Embryonic facial prominence (tissue), 1 donor: ENCODE results near the gene TRAPPC6A.
"Not testable (repeated sequence)": the region's sequence is repeated elsewhere in the genome, so short reads cannot be mapped to it uniquely, and the experiment has no call there.

Experiments used
- DNase-seq: peaks from one replicate; pipeline ENCODE4 v3.0.0-alpha.2; 2016; ENCODE audit errors: extremely low spot score

Gene TRAPPC6A

DNA sequence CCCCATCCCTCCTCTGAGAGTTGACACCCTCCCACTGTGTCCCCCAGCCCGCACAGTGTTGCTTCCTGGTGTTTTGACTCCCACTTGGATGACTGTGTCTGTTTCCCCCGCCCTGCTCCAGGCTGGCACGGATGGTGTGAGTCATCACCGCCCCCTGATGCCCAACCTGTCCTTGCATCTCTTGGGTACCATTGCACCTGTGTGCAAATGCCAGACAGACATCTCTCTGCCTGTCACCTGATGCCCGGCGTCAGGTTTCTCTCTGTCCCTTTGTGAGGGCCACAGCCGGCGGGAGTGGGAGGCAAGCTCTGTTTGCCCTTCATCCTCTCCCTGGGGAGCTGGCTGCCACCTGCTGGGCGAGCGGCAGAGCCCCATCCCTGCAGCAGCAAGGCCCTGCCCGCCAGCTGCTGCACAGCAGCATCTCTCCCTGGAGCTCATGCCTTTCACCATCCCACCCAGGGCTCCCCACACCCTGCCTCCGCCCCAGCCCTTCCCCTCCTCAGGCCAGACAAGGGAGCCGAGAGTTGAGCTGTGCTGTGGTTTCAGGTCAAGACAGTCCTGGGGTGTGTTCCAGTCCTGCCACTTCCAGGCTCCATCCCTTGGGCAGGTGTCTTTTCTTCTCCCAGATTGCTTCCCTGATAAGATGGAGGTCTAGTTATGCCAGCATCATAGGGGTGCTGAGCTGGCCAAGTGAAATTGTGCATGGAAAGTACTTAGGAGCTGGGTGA is 47.0 kb downstream of the TRAPPC6A start:
- no peak for DNase-seq

DNA sequence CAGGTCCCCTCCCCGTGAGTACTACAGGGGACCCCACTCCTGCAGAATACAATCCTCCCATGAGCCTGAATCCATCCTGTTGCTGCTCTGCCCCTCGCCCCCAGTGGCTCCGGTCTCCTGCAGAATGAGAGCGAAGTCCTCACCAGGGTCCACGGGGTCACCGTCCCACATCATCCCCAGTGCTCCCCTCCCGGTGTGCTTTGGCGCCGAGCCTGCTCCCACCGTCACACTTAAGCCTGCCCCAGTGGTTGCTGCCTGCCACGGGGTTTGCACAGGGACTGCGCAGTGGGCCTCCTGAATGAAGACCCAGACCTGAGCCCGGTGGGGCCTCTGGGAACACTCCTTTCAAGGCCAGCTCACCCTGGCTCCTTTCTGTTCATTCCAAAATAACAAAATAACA is 47.8 kb downstream of the TRAPPC6A start:
- no peak for DNase-seq

DNA sequence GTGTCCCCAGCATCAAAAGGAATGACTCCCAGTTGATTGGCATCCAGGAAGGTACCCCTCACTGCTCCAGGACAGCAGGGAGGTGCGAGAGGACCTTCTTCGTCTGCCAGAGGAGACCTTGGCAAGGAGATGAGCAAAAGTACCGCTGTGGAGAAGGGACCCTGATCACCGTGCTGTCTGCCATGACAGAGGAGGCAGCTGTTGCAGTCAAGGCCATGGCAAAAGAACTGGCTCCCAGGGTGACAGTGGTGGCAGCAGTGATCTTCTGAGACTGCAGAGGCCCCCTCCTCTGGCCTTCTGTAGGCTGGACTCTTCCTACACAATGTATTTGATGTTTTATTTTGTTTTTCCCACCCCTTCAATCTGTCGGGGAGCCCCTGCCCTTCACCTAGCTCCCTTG is 49.2 kb downstream of the TRAPPC6A start:
- no peak for DNase-seq

DNA sequence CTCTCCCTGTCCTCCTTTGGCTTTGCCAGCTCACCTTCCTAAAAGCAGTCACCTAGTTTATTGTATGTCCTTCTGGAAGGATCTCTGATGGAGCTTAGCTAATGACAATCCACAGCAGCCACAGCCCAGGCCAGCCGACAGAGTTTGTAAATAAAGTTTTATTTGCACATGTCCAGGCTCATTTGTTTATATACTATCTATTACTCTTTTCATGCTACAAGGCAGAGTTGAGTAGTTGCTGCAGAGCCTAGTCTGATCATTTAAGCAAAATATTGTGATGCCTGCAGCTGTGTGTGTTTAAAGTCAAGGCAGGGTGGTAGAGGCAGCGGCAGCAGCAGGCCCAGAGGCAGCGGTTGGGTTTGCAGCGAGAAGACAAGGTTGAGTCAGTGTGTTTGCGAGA is 49.9 kb downstream of the TRAPPC6A start:
- no peak for DNase-seq

DNA sequence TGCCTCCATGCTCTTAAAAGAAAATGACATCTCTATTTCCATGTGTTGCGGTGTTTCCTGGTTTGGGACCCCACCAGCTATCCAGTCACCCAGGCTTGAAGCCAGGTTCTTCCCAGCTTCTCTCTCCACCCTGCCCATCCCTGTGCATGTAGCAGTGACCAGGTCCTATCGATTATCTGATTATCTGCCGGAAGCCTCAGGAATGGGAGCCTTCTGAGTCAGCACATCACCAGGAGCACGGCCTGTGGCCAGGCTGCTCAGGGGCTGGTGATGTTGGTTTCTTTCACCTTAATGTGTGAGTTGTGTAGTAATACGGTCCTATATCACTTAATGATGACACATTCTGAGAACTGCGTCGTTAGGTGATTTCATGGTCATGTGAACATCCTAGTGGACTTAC is 51.4 kb downstream of the TRAPPC6A start:
- DNase-seq: no peak

DNA sequence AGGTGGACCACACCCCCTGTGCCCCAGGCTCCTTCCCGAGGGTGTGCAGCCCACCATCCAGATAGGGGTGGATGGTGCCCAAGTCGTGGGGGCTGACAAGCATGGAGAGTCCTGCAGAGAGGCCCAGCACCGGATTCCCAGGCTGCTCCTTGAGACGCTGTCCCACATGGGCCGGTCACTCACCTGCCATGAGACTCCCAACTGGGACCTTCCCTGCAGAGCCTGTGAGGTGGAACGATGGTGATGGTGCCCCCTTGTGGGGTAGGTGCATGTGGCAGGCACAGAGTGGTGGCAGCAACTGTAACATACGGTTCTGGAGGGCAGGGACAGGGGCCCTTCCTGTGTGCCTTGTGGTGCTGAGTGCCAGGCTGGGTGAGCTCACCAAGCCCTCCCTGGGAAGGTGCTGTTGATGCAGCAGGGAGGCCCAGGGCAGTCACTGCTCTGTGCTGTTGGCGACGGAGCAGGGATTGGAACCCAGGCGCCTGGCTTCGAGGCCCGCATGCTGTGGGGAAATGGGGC is 52.0 kb downstream of the TRAPPC6A start:
- DNase-seq: no peak

DNA sequence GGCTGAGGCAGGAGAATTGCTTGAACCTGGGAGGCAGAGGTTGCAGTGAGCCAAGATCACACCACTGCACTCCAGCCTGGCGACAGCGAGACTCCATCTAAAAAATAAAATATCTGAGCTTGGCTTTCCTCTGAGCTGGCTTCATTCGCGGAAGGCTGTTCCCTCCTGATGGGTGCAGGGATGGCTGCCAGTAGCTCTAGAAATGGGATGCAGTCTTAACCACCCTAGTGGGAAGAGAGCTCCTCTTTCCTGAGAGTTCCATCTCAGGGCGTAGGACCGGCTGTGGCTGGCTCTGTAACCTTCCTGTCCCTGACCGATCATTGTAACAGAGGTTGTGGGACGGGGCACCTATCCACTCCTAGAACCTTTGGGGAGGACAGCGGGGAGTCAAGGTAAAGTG is 52.7 kb downstream of the TRAPPC6A start:
- DNase-seq: no peak

DNA sequence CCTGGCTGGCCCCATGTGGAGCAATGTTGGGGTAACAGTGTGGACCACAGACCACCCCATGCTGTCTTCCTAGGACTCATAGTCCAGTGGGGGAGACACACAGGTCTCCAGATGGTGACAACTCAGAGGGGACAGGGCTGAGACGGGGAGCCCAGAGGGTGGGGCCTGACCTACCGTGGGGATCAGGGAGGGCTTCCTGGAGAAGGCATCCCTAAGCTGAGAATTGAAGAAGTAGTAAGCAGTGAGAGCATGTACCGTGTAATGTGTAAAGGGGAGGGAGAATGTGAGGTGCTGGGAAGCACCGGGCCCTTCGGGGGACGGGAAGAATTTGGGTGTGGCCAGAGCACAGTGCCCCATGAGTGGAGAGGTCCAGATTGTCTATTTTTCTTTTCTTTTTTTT is 54.0 kb downstream of the TRAPPC6A start:
- no peak for DNase-seq

DNA sequence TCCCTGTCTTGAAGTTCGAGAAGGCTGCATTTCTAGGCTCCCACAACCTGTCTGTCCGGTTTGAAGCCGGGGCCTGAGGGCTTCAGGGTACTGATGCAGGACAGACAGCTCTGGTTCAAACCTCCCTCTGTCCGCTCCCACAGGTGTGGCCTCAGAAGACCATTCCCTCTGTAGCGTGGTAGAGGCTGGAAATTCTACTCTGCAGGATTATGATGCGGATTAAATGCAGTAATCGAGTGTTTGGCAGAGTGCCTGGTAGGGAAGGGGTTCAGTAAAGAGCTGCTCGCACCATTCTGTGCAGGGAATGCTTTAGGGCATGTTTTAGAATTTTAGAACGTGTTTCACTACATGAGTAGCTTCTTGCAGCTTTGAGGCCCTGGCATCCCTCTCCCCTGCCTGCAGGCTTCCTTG is 54.6 kb downstream of the TRAPPC6A start:
- DNase-seq: peak; percentile 29

DNA sequence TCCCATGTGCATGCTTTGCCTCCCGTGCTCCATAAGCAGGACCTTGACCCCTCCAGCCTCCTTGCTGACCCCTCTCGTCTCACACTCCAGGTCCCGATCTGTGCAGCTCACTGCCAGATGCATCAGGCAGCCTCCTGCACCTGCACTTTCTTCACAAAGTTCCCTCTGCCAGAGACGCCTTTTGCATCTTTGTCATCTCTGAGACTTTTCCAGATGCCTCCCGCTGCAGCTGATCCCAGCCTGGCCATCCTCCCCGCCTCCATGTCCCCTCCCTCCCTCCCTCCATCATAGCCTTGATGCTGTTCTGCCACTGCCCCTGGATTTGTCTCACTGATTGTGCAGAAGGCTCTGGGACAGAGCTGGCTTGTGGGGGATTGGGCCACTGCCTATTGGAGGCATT is 55.2 kb downstream of the TRAPPC6A start:
- DNase-seq: no peak

DNA sequence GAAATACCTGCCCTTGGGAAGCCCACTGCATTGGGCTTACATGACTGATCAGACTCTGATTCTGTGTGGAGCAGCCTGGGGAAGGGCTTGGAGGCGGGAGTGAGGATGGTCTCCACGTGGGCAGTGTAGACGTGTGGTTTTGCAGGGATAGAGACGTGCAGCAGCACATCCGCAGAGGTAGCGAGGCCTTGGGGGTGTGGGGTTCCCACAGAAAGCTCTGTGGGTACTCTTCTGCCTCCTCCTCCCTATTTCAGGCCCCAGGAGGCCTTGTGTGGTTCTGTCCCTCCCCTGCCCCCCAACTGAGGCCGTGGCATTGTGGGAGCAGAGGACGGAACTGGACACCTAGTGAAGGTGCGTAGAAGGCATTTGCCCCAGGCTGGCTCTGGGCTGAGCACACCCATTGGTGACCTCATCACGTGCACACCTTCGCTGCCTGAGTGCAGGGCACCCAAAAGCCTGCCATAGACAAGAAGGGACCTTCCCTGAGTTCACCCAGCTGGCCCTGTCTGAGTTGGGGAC is 56.2 kb downstream of the TRAPPC6A start:
- no peak for DNase-seq

DNA sequence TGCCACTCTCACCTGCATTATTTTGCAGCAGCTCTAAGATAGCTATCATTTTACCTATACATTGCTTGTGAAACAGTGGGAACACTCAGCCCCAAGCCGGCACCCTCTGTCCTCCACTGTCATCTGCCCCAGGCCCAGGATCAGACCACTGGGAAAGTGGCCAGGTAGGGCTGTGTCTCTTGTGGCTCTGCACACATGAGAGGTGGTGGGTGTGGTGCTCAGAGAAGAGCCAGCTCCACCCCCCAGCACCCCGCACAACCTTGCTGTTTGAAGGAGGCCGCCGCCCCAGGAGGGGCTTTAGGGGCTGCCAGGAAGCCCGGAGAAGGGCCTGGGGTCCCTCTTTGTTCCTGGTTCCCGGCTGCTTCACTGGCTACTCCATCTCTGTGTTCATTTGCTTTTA is 58.5 kb downstream of the TRAPPC6A start:
- DNase-seq: no peak

DNA sequence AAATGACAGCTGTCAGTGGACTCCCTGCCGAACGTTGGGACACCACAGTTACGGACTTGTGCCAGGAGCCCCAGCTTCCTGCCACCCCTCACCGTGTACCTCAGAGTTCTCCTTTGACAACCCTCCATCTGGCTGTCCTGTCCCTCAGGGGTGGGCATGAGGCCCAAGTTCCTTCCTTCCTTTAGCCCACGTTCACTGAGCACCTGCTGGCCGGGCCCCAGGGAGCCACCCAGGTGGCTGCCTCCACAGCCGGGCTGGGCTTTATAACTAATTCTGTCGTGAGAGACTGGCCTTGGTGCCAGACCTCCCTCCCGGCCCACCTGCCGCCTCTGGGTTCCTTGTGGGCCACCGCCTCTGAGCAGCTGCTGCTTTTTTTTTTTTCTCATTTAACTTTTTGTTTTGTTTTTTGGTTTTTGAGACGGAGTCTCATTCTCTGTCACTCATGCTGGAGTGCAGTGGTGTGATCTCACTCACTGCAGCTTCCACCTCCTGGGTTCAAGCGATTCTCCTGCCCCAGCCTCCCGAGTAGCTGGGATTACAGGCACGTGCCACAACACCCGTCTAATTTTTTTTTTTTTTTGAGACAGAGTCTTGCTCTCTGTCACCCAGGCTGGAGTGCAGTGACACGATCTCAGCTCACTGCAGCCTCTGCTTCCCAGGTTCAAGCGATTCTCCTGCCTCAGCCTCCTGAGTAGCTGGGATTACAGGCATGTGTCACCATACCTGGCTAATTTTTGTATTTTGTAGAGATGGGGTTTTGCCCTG is 59.3 kb downstream of the TRAPPC6A start:
- DNase-seq: not testable (repeated sequence)

DNA sequence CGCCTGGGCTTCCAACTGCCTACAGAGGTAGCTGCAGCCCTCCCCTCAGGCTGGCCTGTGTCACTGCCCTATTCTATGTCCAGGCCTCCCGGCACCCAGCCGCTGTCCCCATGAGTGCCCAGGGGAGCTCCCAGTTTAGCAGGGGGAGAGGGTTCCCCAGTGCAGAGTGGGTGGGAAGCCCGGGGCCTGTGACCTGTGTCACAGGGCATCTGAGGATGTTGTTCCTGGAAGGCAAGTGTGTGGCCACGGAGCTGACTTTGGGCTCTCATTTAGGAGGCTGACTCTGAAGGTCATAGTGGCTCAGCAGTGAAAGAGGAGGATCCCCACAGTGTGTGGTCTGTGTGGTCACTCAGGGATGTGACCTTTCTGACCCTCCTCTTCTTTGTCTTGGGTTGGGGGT is 59.9 kb downstream of the TRAPPC6A start:
- DNase-seq: no peak

DNA sequence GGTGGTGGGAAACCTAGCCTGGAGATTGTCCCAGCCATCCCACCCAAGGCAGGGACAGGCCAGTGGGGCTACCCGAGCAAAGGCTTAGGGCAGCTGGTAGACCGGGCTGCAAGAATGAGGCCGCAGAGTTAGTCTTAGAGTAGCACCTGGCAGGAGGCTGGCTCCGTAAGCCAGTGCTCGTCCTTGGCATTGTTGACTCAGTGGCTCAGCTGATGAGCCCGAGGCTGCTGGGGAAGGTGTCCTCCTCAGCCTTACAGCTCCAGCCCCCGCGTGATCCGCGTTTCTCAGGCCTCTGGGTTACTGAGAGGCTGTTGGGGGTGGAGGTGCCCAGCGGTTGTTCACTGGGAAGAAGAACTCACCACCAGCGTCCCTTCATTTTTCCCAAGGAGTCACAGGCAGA is 60.4 kb downstream of the TRAPPC6A start:
- no peak for DNase-seq

DNA sequence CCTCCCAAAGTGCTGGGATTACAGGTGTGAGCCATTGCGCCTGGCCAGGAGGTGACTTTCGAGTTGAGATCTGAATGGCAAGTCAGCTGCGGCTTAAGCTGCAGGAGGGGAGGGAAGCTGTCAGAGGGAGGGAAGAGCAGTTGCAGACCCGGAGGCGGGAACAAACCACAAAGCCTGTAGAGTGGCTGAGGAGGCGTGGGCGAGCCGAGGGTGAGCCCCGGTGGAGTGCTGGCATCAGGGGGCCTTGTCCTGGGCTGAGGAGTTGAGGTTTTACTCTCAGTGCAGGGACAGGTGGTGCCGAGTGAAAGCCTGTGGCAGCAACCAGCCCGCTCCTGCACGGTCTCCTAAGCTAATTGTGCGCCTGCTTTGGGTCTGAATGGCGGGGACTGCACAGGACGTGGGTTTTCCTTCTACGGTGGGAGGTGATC is 60.9 kb downstream of the TRAPPC6A start:
- DNase-seq: no peak

DNA sequence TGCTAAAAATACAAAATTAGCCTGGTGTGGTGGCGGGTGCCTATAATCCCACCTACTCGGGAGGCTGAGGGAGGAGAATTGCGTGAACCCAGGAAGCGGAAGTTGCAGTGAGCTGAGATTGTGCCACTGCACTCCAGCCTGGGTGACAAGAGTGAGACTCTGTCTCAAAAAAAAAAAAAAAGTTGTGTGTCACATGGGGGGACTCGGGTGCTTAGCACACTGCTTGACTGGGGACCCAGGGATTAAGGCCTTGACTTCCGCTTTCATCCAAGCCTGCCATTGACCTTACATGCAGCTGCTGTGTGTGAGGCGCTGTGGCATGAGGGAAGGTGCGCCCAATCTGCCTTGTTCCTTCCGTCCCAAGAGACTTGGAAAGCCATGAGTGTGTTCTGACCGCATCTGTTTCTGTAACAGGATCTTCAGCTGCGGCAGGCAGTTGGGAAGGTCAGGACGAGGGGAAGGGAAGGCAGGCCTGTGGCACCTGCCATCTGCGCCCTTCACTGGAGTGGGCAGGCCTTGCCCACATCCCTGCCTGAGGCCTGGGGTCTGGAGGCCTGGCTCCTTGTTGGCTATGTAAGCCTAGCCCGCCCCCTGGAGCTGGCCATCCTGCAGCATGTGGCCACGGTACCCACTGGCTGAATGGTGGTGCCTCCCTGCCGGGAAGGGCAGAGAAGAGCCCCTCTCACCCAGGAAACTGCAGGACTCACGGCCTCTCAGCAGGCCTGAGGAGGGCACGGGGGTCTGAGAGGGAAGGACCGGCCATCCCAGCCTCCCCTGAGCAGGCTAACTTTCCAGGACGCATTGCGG is 62.0 kb downstream of the TRAPPC6A start:
- DNase-seq: no peak

DNA sequence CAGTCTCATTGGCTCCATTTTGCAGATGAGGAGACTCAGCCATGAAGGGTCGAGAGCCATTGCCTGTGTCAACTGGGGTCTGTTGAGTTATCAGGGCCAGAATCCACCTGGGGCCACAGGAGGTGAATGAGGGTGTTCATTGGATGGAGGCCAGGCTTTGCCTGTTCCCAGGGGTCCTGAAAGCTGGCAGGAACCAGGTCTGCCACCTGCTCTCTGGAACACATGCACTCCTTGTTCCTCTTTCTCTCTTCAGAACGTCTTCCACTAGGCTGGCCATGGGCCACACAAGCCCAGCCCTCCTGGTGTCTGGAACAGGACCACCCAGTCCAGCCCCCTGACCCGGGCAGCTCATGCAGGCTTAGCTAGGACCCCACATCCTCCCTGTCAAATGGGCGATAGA is 63.9 kb downstream of the TRAPPC6A start:
- no peak for DNase-seq

DNA sequence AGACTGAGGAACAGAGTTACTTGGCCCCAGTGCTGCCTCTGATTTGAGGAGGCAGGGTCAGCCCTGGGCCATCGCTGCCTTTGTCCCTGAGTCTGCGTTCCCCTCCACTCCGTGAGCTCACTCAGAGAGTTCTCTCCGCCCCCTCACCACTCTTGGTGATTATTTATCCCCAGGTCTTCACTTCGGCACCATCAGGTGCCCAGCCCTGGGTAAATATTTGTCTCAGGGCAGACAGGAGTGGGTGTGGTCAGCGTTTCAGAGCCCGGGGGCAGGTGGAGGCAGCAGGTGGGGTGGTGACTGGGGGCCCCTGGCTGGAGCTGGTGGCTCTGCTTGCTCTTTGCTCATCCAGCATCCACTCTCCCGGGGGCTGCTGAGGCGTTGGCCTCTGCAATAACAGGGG is 64.4 kb downstream of the TRAPPC6A start:
- DNase-seq: no peak
